ENCODE data around the gene RAP1GAP.
A peak's percentile ranks its signal among the peaks of the same experiment; 100 is the strongest.
"Not testable (repeated sequence)": the region's sequence is repeated elsewhere in the genome, so short reads cannot be mapped to it uniquely, and the experiment has no call there.

Gene RAP1GAP

DNA sequence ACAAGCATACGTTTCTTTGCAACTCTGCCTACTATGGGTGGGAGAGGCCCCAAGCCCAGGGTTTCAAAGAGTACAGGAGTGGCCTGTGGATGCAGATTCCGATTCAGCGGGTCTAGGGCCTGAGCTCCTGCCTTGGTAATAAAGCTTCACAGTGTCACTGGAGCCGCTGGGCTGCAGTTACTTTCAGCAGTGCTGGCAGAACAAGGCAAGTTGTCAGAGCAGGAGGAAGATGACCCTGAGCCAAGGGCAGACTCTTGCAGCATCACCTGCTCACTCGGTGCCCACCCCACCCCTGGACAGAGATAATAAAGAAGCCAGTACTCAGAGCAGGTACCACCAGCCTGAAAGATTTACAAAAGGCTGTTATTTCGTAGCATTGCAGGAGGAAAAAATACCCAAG is 8.0 kb upstream of the RAP1GAP start:
- DNase-seq (ENCODE audit: low spot score), result no peak

DNA sequence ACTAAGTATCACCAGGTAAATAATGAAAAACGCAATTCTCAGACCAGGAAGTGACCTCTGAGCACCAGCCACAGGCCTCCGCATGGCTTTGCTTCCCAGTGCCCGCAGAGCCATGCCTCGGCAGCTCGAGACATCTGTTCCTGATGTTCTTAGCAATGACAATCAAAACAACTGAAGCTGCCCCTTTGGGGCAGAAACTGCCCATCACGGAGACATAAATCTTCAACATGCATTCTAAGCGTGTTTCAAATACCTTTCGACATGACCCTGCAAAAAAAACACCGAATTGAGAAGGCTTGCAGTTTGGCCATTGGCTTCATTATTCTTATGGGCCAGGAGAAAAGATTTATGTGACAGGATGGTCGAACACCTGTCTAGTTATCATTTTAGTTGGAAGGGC is 5.8 kb upstream of the RAP1GAP start:
- DNase-seq (ENCODE audit: low spot score), result no peak

DNA sequence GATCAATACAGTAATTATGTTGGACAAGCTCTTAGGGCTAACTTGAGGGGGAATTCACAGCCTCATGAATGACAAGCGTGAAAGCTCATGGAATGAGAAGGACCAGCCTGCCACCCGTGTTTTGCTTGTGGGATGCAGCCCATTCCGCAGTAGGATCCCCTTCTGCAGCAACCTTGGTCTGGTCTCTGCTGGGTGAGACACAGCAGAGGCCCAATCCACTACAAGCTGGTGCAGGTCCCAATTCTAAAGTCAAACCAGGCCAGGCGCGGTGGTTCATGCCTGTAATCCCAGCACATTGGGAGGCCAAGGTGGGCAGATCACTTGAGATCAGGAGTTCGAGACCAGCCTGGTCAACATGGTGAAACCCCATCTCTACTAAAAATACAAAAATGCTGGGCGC is 4.7 kb upstream of the RAP1GAP start:
- DNase-seq (ENCODE audit: low spot score), result not testable (repeated sequence)

DNA sequence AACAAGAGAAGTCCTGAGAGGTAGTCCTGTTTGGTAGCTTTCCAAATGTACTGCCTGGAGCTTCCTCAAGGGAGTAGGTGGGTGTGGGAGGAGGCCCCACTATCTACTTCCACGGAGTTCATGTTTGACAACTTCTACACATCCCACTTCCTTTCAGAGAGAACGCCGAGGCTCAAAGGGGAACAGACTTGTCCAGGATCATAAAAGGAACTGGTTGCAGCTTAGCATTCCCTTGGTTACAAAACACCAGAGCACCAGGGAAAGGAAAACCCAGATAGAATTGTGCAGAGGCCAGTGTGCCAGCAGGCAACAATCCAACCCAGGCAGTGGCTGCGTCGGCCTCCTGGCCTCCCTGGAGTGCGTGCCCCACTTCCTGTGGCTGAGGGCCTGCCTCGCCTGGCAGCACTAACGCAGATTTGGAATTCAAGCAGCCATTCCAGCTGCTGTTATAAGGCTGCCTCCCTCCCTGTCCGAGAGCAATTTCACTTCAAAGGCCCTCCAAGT is 4.2 kb upstream of the RAP1GAP start:
- peak; percentile 13 for DNase-seq (ENCODE audit: low spot score)

DNA sequence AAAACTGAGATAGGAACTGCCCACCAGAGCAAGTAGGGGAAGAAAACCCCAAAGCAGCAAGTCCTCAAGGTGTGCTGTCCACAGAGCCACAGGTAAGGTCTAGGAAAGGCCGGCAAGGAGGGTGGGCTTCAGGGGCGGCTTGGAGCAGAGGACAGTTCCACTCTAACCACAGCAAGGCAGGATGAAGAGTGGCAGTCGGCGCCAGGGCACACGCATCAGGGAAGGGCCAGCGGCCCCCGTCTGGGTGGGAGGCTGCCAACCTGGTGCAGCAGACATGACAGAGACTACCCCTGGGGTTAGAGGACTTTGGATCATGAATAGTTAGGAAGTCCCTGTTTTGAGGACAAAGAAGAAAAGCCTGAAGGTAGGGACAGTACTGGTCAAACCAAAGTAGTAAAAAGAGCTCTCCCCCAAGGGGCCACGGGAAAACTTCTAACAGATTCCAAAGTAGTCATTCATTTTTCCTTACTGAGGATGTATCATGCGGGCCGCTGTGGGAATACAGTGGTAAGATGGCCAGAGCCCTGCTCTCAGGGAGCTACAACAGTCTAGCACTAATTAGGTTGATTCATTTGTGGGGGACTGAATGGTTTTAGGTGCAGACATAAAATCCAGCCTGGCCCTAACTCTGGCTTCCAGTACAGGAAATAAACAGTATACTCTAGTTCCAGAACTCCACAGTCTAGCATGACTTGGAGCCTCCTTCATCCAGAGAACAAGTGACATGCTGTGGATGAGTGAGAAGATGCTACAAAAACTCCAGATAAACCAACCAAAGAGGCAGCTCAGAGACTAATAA is 3.5 kb upstream of the RAP1GAP start:
- DNase-seq (ENCODE audit: low spot score), result no peak

DNA sequence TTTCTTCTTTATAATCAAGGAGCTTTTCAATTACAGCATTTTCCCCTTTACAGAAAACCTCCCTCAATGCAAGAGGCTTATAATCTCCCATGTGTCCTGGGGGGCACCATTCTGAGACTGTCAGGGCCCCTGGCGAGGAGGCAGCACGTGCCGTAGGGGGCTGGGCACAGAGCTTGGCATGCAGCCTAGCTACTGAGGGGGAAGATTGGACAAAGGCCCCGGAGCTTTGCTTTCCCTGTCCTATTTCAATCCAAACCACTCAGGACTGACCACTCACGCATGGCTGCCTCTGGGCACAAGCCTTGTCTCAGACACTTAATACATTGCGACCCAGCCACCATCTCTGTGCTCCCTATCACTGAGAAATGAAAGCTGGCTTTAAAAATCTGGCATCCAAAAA is 2.8 kb upstream of the RAP1GAP start:
- DNase-seq (ENCODE audit: low spot score), result no peak

DNA sequence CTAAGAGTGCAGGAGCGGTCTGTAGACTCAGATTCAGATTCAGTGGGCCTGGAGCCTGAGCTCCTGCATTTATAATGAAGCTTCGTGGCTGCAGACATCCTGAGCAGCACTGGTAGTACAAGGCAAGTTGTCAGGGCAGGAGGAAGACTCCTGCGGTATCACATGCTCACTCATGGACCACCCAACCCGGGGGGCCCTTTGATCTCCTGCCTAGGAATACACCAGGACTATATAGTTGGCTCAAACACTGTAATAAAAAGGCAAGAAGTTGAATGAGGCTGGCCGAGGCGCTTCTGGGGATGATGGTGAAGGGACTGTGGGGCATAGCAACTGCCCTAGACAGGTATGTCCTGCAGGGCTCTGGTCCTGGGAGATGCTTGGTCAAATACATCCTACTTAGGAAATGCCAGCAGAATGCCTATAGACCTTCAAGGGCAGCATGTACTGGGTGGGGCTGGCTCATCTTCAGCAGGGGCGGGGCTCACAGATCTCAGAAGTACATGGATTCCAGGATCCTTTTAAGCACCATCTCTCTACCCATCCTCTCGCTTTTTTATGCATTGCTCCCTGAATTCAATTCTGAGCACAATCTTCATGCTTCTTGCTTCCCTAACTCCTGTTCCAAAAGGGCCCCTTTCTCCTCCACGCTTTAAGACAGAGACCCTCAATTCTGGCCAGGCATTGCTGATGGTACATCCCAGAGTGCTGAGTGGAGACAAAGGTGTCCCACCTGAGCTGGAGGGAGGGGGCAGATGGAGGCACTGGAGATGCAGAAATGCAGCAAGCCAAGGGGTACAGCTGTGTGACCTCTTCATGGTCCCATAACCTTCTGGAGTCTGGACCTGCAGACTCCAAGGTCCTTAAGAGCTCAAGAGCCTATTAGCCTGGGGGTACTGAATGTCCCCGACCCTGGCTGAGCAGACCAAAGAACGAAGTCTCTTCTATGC is 2.1 kb upstream of the RAP1GAP start:
- DNase-seq (ENCODE audit: low spot score), result no peak

DNA sequence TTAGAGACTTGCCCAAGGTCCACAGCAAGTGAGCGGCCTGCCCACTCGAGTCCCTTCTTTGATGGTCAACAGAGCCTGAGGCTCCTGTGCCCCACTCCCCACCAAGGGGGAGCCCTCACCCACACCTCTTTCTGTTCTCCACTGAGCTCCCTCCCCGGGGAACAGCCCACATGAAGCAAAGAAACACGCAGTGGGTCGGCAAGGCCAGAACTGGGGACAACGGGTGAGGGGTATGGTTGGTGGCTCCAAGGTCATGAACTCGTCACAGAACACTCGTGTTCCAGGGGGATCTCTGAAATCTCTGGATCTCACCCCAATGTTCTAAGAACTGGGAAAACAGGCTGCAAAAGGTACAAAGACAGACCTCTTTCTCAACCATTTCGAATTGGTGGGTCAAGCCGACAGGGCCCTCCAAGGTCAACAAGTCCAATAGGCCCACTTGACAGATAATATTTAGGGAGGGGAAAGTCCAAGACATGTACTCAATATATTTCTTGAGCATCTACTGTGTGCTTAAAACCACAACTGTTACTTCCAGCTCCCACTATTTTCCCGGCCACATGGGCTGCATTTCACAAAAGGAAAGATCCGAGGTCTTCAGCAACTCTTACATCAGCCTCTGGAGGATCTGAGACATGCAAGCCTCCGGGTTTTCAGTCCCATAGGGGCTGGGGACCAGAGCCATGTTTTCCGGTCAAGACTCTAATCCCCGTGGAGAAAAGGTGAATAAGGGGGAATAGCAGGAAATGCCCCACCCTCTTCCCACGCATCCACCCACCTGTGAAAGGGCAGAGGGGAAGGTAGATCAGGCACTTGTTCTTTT is 1.1 kb upstream of the RAP1GAP start:
- DNase-seq (ENCODE audit: low spot score), result no peak

DNA sequence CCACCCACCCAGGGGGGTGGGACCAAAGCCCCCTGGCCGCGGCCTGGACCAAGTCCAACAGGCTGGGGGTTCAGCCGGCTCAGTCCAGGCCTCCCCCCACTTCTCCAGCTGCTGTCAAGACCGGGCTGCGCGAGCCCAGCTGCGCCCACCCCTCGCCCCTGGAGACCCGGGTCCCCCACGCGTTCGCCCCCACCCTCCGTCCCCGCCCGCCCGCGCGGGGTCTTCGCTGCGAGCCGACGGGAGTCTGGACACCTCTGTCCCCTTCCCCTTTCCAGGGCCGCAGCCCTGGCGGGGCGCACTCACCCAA is 253 bp downstream of the RAP1GAP start:
- no peak for DNase-seq (ENCODE audit: low spot score)

DNA sequence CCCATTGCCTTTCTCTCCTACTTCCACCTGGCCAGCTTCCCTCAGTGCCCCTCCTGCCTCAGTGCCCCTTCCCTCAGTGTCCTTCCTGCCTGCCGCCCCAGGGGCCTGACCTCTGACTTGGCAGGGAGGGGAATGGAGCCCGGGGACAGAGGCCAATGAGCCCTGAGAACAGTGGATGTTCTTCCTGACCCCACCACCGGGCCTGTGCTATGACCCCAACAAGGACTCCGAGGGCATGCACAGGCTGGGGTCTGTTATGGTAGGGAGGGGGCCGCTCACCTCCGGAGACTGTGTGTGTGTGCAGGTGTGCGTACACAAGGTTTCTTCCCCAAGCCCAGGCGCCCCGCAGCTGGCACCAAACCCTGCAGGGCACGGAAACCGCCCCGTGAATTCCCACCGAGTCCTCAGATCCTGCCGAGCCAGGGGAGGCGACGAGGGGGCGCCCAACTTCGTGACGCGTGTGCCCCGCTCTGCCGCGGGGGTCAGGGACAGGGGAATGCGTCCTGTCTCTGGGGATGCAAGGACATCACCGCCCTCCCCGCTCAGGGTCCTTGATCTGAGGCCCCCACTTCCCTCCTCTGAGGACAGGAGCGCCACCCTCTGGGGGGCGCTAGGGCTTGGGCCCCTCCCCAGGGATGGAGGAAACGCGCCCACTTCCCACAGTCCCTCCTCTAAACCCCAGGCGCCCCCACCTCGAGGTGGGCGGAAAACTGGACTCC is 766 bp downstream of the RAP1GAP start:
- no peak for DNase-seq (ENCODE audit: low spot score)

DNA sequence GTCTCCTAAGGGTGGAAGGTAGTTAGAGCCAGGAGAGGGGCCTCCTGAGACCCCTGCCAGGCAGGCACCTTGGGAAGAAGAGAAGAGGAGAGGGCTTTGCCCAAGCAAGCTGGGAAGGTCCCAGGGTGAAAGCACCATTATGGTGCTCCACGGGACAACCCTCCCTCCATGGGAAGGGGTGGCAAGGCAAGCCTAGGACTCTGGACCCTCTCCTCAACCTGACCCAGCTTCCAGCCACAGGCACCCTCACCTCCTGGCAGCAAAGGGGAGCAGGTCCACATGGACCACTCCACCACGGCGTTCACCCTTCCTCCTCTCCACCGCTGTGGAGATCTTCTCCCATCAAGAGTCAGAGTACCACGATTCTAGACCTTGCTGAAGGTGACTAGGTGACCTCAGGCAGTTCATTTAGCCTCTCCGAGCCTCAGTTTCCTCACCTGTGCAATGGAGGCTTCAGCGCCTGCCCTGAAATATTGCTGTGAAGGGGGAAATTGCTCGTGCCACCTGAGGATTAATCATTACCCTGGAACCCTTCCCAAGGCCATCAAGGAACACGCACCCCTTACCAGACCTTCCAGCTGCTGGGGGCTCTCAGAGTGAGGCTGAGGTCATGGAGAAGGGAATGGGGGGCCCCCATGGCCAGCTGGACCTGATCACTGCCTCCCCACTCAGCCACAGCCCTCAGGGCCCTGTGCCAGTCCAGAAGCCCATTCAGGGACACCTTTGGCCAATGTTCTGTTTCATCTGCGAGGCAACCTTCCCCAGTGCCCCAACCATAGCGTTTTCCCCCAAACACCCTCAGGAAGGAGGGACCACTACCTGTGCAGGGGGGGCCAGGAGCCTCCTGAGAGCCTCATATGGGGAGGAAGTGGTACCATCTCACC is 1.6 kb downstream of the RAP1GAP start:
- DNase-seq (ENCODE audit: low spot score), result no peak

DNA sequence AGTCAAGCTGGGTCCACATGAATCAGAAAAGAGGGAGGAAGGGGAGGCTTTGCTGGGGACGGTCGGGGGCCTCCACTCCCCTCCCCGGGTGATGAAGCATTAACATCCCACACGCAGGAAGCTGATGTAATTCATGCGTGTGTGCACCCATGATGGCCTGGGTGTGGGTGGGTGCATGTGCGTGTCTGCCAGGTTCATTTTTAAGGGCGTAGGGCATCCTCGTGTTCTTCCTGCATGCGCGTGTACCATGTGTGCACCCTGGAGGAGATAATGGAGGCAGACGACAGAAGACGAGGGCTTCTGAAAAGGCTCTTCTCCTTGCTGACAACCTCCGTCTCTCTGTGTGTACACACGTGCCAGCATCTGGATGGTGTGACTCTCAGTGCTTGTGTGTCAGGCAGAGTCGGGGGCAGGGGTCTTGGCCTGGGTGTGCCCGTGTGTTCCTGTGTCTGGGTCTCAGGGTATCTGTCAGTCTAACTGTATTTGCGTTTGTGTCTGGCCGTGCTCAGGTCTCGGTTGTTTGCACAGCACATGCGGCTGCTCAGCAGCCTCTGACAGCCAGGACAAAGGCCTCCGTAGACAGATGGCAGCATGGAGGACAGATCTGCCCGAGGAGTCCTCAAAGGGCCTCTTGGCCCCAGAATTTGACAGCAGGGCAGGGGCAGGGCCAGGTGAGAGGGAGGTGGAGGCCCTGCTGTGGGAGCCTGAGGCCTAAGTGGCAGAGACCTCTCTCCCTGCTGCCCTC is 2.4 kb downstream of the RAP1GAP start:
- DNase-seq (ENCODE audit: low spot score), result no peak

DNA sequence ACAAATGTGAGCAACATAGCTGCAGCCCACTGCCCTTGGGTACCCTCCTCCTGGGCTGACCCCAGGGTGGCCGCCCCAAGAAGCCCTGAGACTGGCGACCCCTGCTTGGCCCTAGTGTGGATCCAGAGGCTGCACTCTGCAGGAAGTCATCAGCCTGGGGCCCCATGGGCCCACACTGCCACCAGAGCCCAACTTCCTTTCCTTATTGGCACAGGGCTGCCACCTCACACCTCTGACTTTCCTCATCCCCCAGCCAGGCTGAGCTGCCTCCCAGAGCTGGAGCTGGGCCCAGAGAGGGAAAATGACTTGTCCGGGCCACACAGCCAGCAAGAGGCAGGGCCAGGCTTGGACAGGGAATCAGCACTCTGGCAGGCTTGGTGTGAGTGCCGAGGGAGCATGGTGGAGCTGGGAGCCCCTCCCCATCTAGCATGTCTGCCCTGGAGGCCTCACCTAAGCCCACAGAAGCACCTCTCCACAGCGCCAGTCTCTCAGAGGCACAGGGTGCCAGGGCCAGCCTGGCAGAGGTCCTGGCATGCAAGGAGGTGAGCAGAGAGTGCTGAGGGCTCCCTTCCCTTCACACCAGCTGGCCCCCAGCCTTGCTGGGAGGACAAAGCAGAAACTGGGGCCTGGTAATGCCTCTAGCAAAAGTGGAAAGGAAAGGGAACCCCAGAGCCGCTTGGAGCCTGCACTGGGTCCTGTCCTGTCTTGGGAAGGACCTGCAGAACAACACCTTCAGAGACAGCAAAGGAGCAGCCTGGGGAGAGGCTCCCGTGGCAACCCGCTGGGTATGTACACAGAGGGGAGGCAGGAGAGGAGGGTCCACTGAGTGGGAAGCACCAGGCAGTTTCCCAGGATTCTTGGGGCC is 3.2 kb downstream of the RAP1GAP start:
- DNase-seq (ENCODE audit: low spot score), result no peak

DNA sequence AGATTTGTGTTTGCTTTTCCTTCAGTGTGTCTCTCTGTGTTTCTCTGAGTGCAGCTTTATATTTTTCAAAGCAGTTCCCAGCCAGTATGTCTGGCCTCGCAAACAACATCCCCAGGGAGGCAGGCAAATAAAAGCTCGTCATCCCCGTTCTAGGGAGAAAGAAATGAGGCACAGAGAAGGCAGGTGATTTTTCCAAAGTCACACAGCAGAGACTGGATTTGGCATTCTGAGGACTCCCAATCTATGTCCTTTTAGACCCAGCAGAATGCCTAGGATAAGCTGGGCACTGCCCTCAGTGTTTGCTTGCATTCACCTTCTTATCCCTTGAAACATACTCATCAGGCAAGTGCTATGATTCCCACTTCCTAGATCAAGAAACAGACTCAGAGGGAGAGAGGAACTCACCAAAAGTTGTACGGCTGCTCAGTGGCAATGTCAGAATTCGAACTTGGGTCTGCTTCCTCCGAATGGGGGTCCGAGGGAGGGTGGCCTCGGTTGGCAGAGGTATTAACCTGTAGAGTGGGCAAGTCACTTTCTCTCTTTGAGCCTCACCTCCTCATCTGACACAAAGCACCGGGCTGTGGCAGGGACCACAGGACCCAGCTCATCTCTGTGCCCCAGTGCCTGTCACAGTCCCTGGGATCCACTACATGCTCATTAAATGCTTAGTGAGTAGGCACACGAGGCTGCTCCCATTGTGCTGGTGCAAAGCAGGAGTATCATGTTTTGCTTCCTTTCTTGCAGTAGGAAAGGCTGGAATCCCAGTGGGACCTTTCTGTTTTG is 4.2 kb downstream of the RAP1GAP start:
- no peak for DNase-seq (ENCODE audit: low spot score)

DNA sequence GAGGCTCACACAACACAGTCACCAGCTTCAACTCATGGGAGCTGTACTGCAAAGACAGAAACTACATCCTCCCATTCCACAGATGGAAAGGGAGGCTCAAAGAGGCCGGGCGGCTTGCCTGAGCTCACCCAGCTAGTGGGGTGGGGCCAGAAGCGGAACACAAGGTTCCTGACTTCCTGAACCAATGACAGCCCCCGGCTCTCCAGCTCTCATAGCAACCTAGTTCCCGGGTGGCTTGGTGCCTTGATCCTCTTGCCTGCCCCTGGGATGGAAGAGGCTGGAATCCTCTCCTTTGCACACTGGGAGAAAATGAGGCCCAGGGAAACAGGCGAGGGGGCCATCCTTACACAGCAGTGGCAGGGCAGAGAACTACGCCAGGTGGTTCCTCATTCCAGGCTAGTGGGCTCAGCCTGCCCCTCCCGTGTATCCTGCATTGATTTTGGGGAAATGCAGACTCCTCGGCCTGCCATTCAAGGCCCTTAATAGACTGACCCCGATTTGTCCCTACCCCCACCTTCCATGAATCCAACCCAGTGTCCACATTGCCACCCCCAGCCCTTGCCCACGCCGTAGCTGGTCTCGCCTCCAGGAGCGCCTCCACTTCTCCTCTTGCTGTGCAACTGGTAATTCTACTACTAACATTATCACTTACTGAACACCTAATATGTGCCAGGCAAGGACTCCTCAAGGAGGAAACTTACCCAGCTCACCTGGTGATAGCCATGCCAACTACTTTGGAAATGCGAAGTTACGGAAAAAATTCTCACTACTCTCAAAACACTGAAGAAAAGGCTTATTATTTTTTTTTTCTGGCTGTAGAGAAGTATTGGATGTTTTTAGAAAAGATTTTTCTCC is 5.0 kb downstream of the RAP1GAP start:
- DNase-seq (ENCODE audit: low spot score), result no peak

DNA sequence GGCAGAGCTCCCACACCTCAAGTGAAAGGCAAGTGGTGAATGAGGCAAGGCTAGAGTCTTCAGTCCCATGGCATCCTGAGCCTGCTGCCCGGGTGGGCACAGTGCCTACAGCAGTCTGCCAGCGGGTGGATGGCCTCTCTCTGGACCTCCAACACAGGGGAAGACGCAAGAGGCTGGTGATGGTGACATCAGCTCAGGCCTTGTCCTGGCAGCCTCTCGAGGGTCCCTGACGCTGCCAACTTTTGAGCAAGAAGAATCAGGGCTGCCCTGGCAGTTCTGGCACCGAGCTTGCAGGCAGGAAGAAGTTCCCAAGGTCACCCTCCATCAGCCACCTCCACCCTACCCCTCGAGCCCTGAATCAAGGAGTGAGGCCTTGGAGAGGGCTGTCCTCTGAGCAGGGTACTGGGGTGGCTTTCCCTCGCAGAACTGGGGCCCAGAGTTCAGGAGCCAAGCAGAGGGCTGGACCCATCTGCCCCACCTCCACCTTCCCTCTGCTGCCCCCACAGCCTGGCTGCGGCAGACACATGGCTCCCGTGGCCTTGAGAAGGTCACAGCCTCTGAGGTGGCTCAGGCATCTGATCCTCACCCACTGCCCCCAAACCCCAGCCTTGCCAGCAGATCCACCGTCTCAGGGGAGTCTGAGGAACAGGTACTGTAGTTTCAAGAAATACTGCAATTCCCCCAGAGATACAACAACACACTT is 5.8 kb downstream of the RAP1GAP start:
- DNase-seq (ENCODE audit: low spot score), result no peak

Measured in COLO829 (cell line).